Middle frontal gyrus (tissue), 1 donor: ENCODE measurements around the gene TSHZ1.

Experiments used
- DNase-seq: peaks from one replicate; pipeline ENCODE4 v3.0.0-alpha.2; 2015; ENCODE audit warnings: low spot score; ENCODE audit errors: extremely low spot score

The TSHZ1 gene

DNA sequence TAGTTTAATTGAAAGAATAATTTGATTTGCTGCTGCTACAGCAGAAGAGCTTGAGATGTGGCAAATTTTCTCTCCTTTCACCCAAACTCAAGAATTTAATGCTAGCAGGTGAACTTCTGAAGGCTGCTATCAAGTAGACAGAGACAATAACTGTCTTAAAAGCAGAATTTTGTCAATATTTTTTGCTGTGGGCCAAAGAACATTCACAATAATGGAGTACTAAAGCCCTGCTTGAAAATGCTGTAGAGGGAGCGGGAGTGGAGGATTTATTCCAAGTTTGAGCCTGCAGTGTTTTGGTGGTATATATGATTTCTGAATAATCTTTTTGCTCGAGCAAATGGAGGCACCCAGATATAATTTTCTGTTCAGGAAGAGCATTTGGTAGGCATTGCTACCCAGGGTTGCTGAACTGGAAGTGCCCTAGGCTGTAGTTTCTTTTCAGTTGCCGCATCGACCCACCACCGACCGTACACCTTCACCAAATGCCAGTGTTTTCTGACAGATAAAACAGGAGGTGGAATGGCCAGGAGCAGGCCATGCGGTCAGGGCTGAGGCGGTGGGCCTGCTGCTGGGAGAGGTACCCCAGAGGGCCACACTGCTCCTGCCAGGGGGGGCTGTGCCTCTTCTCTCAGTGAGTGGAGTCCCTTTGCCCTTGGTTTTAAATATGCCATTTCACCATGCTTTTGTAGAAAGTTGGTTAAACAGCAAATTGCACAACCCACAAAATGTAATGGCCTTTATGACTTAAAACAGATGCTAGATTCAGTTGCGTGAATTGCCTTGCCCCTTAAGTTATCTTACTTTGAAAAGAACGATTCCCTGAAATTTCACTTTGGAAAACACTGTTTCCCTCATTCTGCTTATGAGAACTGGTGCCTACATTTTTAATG, 36.4 kb downstream of the TSHZ1 start:
- DNase-seq: no peak

DNA sequence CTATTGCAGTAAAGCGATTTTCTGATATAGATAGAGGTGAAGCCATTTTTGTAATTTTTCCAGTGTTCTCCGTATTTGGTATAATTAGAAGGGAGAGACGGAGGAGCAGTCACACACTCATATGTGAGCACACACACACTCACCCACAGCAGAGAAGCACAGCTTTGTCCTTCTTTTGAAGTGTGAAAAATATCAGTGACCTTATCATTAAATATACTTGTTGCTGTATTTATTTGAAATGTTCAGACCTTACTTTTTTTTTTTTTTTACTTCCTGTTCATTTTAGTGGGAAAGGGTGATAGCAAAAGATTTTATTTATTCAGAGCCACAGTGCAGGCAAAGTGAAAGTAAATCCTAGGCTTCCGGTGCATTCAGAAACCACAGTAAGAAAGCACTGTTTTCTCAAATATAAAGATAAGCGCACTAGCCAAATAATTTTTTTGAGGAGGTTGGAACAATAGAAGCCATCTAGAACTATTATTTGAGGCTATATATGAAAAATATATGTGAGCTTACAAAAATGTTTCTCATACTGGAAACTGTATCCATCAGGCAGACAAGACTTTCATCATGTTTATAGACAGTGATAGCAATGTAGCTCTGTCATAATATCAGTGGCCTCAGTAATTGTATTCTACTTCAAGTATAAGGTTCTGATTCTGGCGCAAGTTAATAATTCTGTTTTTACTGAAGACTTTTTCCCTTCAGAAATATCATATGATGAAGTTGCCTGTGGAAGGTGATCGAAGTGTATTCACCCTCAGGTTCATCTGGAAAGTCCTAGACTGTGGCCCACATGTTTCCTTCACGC, 37.2 kb downstream of the TSHZ1 start:
- DNase-seq: no peak

DNA sequence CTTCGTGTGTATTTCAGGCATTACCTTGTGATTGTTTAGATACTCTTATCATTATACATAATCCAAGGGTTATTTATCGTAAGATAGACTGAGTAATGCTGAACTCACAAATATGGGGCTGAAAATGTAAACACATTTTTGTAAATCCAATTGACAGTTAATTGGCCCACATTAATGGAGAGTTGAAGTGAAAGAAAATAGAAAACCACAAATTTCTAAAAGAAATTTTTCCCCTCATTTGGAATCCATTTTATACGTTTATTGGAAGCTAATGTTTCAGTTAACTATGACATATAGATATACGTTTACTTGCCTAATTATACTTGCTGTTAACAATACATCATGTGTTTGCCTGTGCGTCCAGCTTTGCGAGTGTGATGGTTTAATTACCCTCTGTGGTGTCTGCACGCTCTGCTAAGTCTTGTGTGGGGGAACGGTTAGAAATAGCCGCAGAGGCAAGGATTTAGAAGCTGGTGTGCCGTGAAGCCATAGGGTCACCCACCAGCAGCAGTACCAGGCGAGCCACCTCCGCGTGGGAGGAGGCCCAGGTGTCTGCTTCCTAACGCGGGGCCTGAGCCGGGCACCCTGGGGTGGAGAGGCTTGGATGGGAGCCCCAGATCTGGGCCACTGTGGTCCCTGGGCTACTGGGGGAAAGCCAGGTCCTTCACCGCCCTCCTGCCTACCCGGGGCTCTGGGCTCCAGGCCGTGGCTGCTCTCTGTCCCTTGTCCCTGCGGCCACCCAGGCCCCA, 38.0 kb downstream of the TSHZ1 start:
- DNase-seq: no peak

DNA sequence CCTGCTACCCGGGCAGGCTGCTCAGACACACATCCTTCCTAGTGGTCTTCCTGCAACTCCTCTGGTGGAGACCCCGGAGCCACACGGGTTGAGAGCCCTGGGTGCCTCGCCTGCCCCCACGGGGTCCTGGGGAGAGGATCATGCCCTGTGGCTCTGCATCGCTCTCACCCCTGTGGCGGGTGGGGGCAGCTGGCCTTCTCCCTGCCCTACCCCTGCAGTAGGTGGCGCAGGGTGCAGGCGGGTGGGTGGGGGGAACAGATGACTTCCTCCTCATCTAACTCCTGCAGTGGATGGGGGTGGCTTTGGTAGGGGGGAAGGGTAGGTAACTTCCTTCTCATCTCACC, 38.5 kb downstream of the TSHZ1 start:
- no peak for DNase-seq

DNA sequence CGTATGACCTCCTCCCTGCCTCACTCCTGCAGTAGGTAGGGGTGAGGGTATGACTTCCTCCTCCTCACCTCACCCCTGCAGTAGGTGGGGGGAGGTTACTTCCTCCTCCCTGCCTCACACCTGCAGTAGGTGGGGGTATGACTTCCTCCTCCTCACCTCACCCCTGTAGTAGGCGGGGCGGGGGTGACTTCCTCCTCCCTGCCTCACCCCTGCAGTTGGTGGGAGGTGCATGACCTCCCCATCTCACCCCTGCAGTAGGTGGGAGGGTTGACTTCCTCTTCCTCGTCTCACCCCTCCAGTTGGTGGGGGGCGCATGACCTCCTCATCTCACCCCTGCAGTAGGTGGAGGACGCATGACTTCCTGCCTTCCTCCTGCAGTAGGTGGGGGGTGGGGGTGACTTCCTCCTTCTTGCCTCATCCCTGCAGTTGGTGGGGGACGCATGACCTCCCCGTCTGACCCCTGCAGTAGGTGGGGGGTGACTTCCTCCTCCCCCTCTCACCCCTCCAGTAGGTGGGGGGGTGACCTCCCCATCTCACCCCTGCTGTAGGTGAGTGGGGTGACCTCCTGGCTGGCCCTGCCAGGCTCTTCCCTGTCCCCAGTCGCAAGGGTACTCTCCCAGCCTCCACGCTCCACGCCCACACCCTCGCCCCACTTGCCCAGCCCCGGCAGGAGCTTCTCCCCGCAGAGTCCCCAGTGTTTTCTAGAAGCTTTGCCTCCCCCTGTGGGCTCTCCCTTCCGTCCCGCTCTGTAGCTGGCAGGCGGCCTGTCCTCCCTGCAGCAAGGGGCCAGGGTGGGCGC, 39.3 kb downstream of the TSHZ1 start:
- DNase-seq: no peak

DNA sequence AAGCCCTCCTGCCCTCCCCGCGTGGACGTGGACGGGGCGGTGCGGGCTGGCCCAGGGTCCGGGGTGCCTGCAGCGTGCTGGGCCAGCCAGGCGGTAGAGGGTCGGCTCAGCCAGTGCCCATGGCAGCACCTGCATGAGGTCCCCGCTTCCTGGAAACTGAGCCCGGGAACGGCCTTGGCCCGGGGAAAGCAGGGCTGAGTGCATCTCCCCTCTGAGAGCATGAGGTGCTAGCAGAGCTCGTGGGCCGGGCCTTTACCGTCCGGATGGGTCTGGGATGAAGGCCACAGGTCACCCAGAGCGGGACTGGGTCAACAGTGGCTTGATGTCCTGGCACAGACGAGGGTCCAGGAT, 39.8 kb downstream of the TSHZ1 start:
- no peak for DNase-seq

DNA sequence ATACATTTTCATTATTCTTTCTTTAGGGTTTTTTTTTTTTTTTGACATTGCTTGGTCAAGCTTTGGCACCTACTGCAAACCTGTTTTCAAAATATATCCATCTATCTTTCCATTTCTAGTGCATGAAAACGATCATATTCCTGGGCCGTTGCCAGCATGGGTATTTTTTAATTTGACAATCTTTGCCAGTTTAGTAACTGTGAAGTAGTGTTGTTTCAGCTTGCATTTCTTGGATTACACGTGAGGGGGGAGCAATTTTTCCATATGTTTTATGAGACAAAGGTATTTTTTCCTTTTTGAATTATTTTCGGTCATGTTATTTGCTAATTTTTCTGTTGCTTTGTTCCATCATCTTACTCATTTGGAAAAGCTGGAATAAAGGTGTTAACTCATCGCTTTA, 40.9 kb downstream of the TSHZ1 start:
- DNase-seq: no peak

DNA sequence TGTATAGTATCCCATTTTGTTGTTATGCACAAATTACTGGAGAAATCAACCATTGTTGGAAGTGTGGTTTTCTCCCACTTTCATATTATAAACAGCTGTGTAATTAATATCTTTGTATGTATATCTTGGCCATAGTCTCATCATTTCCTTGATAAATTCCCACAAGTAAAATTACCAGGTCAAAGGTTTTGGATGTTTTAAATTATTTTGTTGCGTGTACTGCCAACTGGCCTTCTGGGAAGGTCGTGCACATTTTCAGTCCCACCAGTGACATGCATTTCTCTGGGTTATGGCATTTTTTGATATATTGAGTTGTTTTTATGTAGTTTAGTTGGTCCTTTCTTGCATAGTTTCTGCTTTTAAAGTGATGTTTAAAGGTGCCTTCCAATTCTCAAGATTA, 41.5 kb downstream of the TSHZ1 start:
- no peak for DNase-seq

DNA sequence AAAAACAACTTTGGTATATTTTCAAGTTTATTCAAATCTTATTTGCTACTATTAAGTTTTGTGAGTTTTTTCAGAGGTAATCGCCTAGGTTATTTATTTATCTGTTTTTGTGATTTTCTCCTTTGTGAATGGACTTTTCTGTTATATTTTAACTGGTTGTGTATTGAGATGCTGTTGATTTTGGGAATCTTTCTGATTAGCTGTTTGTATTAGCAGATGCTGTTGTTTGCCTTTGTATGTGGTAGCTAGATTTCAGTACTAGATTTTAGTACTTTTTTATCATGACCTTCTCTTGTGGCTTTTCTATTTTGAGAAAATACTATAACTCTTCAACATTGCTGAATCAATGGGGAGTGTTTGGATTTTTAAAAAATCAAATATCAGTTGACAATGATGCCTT, 42.4 kb downstream of the TSHZ1 start:
- DNase-seq: no peak

DNA sequence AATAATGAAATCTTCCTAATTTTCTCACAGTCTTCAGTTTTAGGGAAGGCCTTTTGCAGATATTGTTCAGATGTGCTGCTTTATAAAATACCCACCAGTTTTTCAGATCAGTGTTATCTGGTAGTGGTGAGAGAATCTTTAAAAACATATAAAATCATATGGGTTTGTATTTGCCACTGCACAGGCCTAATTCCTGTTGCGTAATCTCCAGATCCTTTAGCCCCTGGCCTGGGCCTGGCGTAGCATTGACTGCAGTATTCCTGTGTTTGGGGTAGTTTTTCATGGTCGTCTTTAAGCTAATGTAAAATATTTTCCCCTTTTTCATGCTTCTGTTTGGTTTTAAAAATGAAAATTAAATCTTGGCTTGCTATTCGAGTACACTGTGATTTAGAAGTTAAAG, 43.2 kb downstream of the TSHZ1 start:
- DNase-seq: no peak

DNA sequence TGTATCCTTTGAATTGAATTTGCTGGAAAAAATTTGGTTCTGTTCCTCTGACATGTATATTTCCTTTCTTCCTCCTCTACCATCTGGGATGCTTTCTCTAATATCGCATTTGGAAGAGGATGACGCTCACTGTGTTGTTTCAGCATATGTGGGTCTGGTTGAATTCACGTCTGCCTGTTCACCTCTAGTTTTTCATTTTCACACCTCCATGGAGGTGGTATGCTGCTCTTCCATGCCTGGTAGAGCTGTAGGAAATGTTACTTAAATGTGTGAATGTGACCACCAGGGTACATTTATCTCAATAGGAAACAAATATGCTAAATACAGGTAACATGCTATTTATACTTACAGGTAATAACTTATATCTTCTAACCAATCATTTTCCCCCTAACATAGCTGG, 44.5 kb downstream of the TSHZ1 start:
- DNase-seq: no peak

DNA sequence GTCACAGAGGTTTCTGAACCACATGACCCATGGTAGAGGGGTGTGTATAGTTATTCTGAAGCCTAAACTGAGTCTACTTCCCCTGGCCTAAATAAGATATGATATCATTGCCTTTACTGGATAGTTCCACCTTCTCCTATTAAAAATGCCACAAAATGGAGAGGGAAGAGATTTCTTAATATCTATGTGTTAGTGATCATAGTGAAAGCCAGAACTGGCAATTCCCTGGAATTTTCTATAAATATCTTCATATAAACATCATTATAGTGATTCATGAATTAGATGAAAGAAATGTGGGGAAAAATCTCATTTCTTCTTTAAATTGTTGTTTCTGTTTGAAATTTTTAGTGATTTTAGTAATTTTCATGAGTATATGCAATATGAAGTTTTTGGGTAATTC, 45.8 kb downstream of the TSHZ1 start:
- no peak for DNase-seq

DNA sequence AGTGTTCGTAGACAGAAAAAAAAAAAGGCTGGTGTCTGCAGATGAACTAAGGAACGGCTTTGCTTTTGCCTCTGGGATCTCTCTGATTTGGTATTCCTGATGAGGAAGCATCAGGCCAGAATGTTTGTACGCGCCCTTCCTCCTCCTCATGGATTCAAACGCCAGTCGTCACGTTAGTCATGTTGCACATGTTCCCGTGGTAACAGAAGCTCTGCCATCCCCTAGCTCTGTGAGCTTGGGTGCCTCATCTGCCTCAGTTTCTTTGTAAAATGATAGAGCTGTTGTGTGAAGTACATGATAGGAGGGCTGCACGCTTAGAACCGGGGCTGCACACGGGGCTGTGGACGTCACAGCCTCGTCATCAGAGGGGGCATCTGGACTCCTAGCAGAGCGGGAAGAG, 47.0 kb downstream of the TSHZ1 start:
- DNase-seq: no peak

DNA sequence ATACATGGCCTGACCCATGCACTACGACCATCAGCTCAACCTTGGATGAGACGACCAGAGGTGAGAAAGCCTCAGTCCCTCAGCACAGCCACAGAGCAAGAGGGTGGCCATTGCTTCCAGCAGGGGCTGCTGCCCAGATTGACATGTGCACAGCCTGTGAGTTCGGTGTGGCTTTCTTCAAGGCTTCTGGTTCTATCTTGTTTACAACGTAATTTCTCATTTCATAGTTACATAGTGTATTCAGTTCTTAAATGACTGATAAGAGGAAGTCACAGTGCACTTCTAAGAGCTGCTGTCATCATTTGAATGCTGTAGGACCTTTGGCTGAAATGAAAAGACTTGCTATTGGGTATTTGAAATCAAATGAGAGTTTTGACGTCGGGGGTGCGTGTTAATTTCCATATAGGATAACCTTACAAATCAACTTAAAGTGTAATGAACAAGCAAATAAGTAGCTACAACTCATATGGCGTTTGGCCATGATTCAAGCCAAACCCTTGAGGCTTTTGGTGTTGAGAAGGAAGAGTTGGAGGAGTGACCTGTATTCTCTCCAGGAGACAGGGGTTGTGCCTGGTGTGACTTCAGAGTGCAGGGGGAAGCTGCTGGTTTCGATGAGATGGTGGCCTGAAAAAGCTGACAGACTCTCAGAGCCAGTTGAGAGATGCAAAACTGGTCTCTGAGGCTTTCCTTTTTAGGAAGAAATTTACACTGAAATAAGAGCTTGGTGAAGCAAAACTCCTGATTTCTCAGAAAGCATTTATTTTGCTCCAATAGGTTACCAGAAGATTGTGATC, 51.0 kb downstream of the TSHZ1 start:
- no peak for DNase-seq

DNA sequence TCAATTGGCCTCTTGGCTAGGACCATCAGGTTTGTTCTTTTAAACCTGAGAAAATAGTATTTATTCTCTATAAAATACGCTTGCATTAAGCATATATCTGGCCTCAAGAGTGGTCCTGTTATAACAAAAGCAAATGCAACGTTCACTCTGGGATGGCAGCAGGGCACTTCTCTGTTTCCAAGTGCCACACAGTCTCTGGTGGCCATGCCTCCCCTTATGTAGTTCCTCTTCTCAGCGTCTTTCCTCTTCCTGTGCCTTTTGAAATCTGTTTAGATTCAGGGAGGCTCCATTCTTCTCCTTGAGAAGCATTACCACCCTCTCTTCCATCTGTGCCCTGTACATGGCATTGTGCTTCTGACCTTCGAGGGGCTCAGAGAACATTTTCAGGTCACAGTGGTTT, 51.9 kb downstream of the TSHZ1 start:
- no peak for DNase-seq

DNA sequence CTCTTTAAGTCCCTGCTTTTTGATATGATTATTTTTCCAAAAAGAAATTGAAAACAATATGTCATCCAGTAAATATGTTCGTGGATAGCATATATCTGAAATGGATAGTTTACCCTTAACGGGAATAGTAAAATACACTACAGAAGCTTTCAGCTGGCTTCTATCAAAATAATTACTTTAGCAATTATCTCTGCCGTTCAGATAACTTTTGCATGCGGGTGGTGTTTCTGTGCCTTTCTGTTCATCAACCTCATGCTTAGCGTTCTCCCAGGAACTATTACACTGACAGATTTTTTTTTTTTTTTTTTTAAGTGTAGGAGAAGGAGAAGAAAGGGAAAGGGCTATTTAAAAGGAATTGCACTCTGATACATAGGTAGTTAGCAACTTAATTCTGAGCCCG, 53.6 kb downstream of the TSHZ1 start:
- DNase-seq: no peak

DNA sequence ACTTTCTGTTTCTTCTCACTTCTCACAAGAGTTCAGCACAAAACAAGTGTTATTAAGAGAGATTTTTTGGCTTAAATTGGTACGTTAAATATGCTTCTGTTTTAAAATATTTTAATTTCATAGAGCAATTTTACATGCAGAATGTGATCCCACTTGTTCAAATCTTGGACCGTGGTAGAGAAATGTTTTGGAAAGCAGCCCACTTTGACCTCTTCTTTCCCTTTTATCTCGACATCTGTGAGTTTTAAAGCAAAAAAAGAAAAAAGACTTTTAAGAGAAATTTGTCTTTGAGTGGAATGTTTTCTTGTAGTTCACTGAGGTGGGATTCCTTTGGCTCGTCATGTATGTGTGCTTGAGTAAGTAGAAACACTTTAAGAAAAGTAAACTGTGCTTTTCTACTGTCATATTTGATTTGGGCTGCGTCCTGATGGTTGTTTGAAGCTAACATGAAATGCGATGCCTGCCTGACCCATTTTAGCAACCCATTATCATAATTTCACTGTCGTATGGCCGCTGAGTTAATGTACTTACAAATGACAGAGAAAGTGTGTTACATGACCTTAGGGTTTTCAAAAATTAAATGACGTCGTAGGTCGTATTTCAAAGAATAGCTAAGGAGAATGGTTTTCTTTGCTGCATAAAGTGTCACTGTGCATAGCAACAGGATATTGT, 54.5 kb downstream of the TSHZ1 start:
- DNase-seq: no peak

DNA sequence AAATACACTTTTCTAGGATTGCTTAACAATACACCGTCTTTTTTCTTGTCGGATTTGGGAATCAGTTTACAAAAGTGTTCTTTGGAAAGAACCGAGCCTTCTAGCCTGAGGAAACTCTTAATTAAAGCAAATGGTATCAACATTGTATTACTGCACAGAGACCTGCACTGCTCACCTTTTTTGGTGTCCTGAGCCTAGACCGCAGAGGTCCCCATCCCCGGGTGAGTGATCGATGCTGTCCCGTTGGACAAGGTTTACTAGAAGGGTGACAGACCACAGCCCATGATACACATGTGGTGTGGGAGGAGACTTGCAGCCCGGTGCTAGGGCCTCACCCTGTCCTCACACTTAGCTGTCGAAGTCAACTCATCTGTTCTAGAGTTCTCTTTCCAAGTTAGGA, 55.3 kb downstream of the TSHZ1 start:
- DNase-seq: no peak

DNA sequence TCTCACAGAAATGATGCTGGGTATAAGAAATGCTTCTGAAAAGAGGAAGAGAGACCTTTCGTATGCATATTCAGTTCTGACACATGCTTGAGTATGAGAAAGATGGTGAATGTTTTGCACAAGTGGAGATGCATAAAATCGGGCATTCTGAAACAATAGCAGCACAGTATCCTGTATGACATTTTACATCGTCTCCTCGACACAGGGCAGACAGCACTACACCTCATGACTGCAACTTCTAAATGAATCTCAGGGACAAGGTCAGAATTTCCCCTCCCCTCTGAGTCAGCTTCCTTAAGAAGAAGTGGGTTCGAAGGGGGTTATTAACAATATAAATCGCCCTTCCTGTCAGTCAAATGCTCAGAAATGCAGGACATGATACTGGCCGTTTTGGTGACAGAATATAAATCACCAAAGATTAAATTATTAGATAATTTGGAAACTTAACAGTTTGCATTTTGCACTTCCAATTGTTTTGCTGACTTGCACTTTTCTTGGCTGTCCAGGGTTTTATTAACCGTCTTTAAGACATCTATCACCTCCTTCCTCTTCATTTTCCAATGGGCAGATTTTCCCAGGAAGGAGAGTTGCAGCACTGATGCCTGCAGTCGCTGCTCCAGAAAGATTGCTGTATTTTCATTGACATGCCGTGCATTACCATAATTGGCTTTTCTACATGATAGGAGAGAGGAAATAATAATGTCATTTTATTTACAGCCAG, 57.2 kb downstream of the TSHZ1 start:
- no peak for DNase-seq

DNA sequence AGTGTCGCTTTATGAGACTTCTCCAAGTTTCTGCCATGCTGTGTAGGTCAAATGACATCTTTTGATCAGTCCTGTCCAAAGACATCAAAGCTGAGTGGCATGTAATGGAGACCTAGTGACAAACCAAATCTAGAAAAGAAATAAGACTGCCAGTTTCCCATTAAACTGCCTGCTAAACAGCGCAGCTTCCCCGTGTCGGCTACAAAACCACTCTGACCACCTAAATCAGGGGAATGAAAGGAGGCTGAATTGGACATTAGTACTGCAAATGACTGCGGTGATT, 57.7 kb downstream of the TSHZ1 start:
- no peak for DNase-seq
